Activated CD4-positive, alpha-beta T cell treated with anti-CD3 and anti-CD28 coated beads for 36 hours (primary cell): ENCODE results near the gene RAD51B. TPM values are rescaled to one million over a fixed set of nuclear protein-coding genes. Genes with fewer than 3 reads are reported as not detected.
"Not testable (repeated sequence)": the region's sequence is repeated elsewhere in the genome, so short reads cannot be mapped to it uniquely, and the experiment has no call there.

Experiments used
- ATAC-seq: fragments of 200-7000 bp; cut with Tn5 transposase; one replicate; pipeline ENCODE4 v1.10.0; 2021; ENCODE audit warnings: mild to moderate bottlenecking, moderate library complexity
- CTCF ChIA-PET: fragments of 350-600 bp; sonication (Branson Sonifier 250); formaldehyde crosslinking; loops from one replicate; lab custom pipeline; 2021; ENCODE audit warnings: antibody characterized with exemption; lab: Charles Lee
- POLR2A ChIA-PET: fragments of 350-600 bp; sonication (Branson Sonifier 250); formaldehyde crosslinking; loops from one replicate; lab custom pipeline; 2021; ENCODE audit warnings: antibody characterized with exemption, inconsistent platforms; lab: Charles Lee
- DNase-seq: peaks from one replicate; pipeline ENCODE4 v3.0.0-alpha.2; 2020
- H3K27ac Mint-ChIP-seq: one replicate; pipeline ENCODE4 v1.8.0; 2021; ENCODE audit warnings: mixed read lengths
- H3K27me3 Mint-ChIP-seq: one replicate; pipeline ENCODE4 v1.8.0; 2021; ENCODE audit warnings: mixed read lengths
- H3K36me3 Mint-ChIP-seq: one replicate; pipeline ENCODE4 v1.8.0; 2021; ENCODE audit warnings: low read depth, mixed read lengths
- H3K4me1 Mint-ChIP-seq: one replicate; pipeline ENCODE4 v1.8.0; 2021; ENCODE audit warnings: mixed read lengths
- H3K4me3 Mint-ChIP-seq: one replicate; pipeline ENCODE4 v1.8.0; 2021; ENCODE audit warnings: mild to moderate bottlenecking, moderate library complexity, mixed read lengths
- H3K9me3 Mint-ChIP-seq: one replicate; pipeline ENCODE4 v1.8.0; 2021; ENCODE audit warnings: low read depth, mixed read lengths
- intact Hi-C, 2 experiments: fragments of 100-400 bp; cut with DNase I in 1 of 2; cut with micrococcal nuclease in 1 of 2; formaldehyde crosslinking; loops; one replicate each; pipeline versions ENCODE4 v1.14.2 to v1.15.1; 2022 to 2024; cut with DNase I, micrococcal nuclease
- total RNA-seq, 2 experiments: library from RNA; stranded (reverse); gene quantifications; one replicate each; pipeline ENCODE4 v1.2.3, GENCODE V29; 2021

Gene RAD51B
- total RNA-seq, 2 experiments from 2014 or later, result 26.4 to 39.9 TPM

- H3K4me3 Mint-ChIP-seq, result peak overlapping the region; percentile 40
These were observed 466.0 kb downstream of the RAD51B start for GRCh38 chr14:68285421-68286179.

GRCh38 chr14:68286667-68287066 lies 467.1 kb downstream of the RAD51B start:
- ChIA-PET POLR2A (interaction anchor here (0.7 kb wide), 1 partner anchor 11 kb away, joined by 3 read pairs; no protein-coding TSS in a partner anchor), CTCF (interaction anchor here (0.6 to 1.0 kb wide), 3 partner anchors 38 to 557 kb away, joined by 3 read pairs; no protein-coding TSS in a partner anchor)
- DNase-seq, result no peak
- Mint-ChIP-seq H3K4me1 (peaks cover 69% of the 10 kb centered on the region), H3K4me3 (no peak overlapping the region), H3K36me3 (peaks cover 1% of the 10 kb centered on the region), H3K27ac (no peak overlapping the region), H3K27me3 (no peaks in the 10 kb centered on the region), H3K9me3 (no peaks in the 10 kb centered on the region)
- intact Hi-C loops, result loop anchor here (5.0 to 10.0 kb wide), 5 partner anchors 81 to 508 kb away; partner anchors contain the start of gene ZFP36L1 (in 1 of the 2)
- ATAC-seq, result no peak

More at GRCh38 chr14:68285421-68286179, 466.0 kb downstream of the RAD51B start:
- ChIA-PET CTCF (interaction anchor here (0.6 to 1.7 kb wide), 3 partner anchors 9 to 221 kb away, joined by 3 to 7 read pairs (median 3); no protein-coding TSS in a partner anchor), POLR2A (interaction anchor here (0.6 kb wide), 1 partner anchor 529 kb away, joined by 3 read pairs; no protein-coding TSS in a partner anchor)
- DNase-seq, result peak; percentile 80
- H3K27me3 Mint-ChIP-seq, result no peaks in the 10 kb centered on the region
- peaks cover 1% of the 10 kb centered on the region for H3K36me3 Mint-ChIP-seq
- intact Hi-C loops, result loop anchor here (1.0 to 10.0 kb wide), 9 partner anchors 10 to 511 kb away; partner anchors contain the start of gene ZFP36L1 (in 1 of the 2)
- peak; percentile 66 for ATAC-seq
- peak overlapping the region; percentile 72 for H3K27ac Mint-ChIP-seq
- H3K4me1 Mint-ChIP-seq, result peaks cover 75% of the 10 kb centered on the region
- no peaks in the 10 kb centered on the region for H3K9me3 Mint-ChIP-seq

- intact Hi-C loops, result loop anchor here (5.0 to 10.0 kb wide), 5 partner anchors 78 to 505 kb away; partner anchors contain the start of gene ZFP36L1 (in 1 of the 2)
- peaks cover 66% of the 10 kb centered on the region for H3K4me1 Mint-ChIP-seq
- not testable (repeated sequence) for DNase-seq
These were observed 469.9 kb downstream of the RAD51B start for GRCh38 chr14:68289452-68289851.

GRCh38 chr14:68291820-68292219 lies 472.2 kb downstream of the RAD51B start:
- no peak for DNase-seq
- H3K27me3 Mint-ChIP-seq, result no peaks in the 10 kb centered on the region
- peaks cover 54% of the 10 kb centered on the region for H3K4me1 Mint-ChIP-seq
- H3K36me3 Mint-ChIP-seq, result no peaks in the 10 kb centered on the region
- CTCF ChIA-PET, result interaction anchor here (0.7 to 1.4 kb wide), 4 partner anchors 9 to 45 kb away, joined by 3 to 4 read pairs (median 3); no protein-coding TSS in a partner anchor
- POLR2A ChIA-PET, result no interaction called here
- H3K9me3 Mint-ChIP-seq, result no peaks in the 10 kb centered on the region
- no peak overlapping the region for H3K27ac Mint-ChIP-seq
- ATAC-seq, result no peak
- no peak overlapping the region for H3K4me3 Mint-ChIP-seq
- intact Hi-C loops, result no loop called here

More at GRCh38 chr14:68289452-68289851, 469.9 kb downstream of the RAD51B start:
- H3K36me3 Mint-ChIP-seq, H3K4me3 Mint-ChIP-seq, H3K27ac Mint-ChIP-seq, H3K9me3 Mint-ChIP-seq, H3K27me3 Mint-ChIP-seq, ATAC-seq, POLR2A ChIA-PET: not testable (repeated sequence)
- CTCF ChIA-PET, result interaction anchor here (0.6 to 1.5 kb wide), 3 partner anchors 38 to 79 kb away, joined by 3 to 4 read pairs (median 3); no protein-coding TSS in a partner anchor

- ChIA-PET POLR2A (no interaction called here), CTCF (interaction anchor here (0.6 to 1.4 kb wide), 5 partner anchors 16 to 1675 kb away, joined by 3 to 4 read pairs (median 3); no protein-coding TSS in a partner anchor)
These were observed 473.0 kb downstream of the RAD51B start for GRCh38 chr14:68292441-68293215.

GRCh38 chr14:68293404-68293803 lies 473.8 kb downstream of the RAD51B start:
- Mint-ChIP-seq H3K9me3 (no peaks in the 10 kb centered on the region), H3K36me3 (peaks cover 3% of the 10 kb centered on the region), H3K27ac (no peak overlapping the region), H3K27me3 (no peaks in the 10 kb centered on the region), H3K4me1 (peaks cover 45% of the 10 kb centered on the region), H3K4me3 (no peak overlapping the region)
- CTCF ChIA-PET, result interaction anchor here (0.6 to 1.2 kb wide), 3 partner anchors 350 to 1674 kb away, joined by 3 read pairs; no protein-coding TSS in a partner anchor
- ATAC-seq (peak; percentile 39), DNase-seq (no peak)
- POLR2A ChIA-PET, result no interaction called here
- intact Hi-C loops, result no loop called here

More at GRCh38 chr14:68292441-68293215, 473.0 kb downstream of the RAD51B start:
- Mint-ChIP-seq H3K27me3 (no peaks in the 10 kb centered on the region), H3K36me3 (no peaks in the 10 kb centered on the region), H3K27ac (peak overlapping the region; percentile 68), H3K4me3 (no peak overlapping the region), H3K4me1 (peaks cover 46% of the 10 kb centered on the region), H3K9me3 (no peaks in the 10 kb centered on the region)
- DNase-seq (no peak), ATAC-seq (no peak)
- intact Hi-C loops, result no loop called here

GRCh38 chr14:68295316-68295816 lies 475.8 kb downstream of the RAD51B start:
- DNase-seq, result no peak
- Mint-ChIP-seq H3K4me1 (peaks cover 40% of the 10 kb centered on the region), H3K36me3 (peaks cover 3% of the 10 kb centered on the region), H3K27me3 (no peaks in the 10 kb centered on the region), H3K4me3 (no peak overlapping the region), H3K9me3 (no peaks in the 10 kb centered on the region), H3K27ac (no peak overlapping the region)
- intact Hi-C loops, result no loop called here
- ChIA-PET CTCF (interaction anchor here (1.0 kb wide), 1 partner anchor 47 kb away, joined by 3 read pairs; no protein-coding TSS in a partner anchor), POLR2A (interaction anchor here (1.0 kb wide), 1 partner anchor 12 kb away, joined by 4 read pairs; no protein-coding TSS in a partner anchor)
- ATAC-seq, result no peak

- no peaks in the 10 kb centered on the region for H3K27me3 Mint-ChIP-seq
- intact Hi-C loops, result no loop called here
- ATAC-seq (no peak), DNase-seq (no peak)
- peaks cover 36% of the 10 kb centered on the region for H3K4me1 Mint-ChIP-seq
- POLR2A ChIA-PET, result no interaction called here
- H3K36me3 Mint-ChIP-seq, result peaks cover 7% of the 10 kb centered on the region
- H3K4me3 Mint-ChIP-seq, result no peak overlapping the region
- no peak overlapping the region for H3K27ac Mint-ChIP-seq
- H3K9me3 Mint-ChIP-seq, result peaks cover under 1% of the 10 kb centered on the region
- CTCF ChIA-PET, result interaction anchor here (0.7 to 1.4 kb wide), 3 partner anchors 11 to 475 kb away, joined by 3 to 4 read pairs (median 4); no protein-coding TSS in a partner anchor
These were observed 477.5 kb downstream of the RAD51B start for GRCh38 chr14:68297039-68297438.

- Mint-ChIP-seq H3K27me3 (no peaks in the 10 kb centered on the region), H3K27ac (no peak overlapping the region), H3K36me3 (peaks cover 9% of the 10 kb centered on the region), H3K4me3 (no peak overlapping the region), H3K4me1 (peaks cover 26% of the 10 kb centered on the region), H3K9me3 (peaks cover 3% of the 10 kb centered on the region)
- ChIA-PET CTCF (interaction anchor here (0.7 to 1.4 kb wide), 4 partner anchors 10 to 832 kb away, joined by 3 to 4 read pairs (median 4); no protein-coding TSS in a partner anchor), POLR2A (no interaction called here)
- no peak for DNase-seq
- intact Hi-C loops, result no loop called here
- no peak for ATAC-seq
These were observed 478.4 kb downstream of the RAD51B start for GRCh38 chr14:68297876-68298468.

- Mint-ChIP-seq H3K27ac (no peak overlapping the region), H3K36me3 (peaks cover 9% of the 10 kb centered on the region), H3K4me3 (no peak overlapping the region), H3K27me3 (no peaks in the 10 kb centered on the region), H3K9me3 (peaks cover 3% of the 10 kb centered on the region), H3K4me1 (peaks cover 7% of the 10 kb centered on the region)
- ATAC-seq (no peak), DNase-seq (no peak)
- ChIA-PET POLR2A (no interaction called here), CTCF (interaction anchor here (1.0 to 1.1 kb wide), 2 partner anchors 9 to 37 kb away, joined by 3 read pairs; no protein-coding TSS in a partner anchor)
- intact Hi-C loops, result no loop called here
These were observed 481.0 kb downstream of the RAD51B start for GRCh38 chr14:68300608-68301007.
